ENCODE results near the gene PPP1R7.

The PPP1R7 gene

DNA sequence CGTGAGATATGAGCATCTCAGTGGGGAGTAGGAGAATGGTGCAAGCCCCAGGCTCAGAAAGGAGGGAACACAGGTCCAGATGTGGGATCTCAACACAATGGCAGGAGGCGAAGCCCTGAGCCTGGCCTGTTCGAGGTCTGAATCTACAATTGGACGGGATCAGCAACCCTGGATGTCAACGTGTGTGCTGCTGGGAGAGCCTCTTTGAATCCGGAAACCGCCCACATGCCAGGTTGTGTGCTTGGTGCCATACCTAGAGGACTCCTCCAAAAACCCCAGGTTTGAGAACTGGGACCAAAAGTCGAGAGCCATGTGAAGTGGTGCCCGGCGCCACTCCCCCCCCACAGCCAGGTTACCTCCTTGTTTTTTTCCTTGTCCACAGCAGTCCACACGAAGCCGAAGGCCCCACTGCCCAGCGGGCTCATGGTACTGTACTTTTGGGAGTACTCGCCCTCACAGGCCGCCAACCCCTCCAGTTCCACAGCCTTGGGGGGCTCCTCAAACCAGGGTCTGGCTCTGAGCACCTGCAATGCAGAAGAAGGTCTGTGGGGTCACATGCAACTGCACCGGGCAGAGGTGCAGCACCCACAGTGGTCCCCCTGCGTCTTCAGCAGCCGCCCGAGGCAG lies 27.8 kb upstream of the PPP1R7 start:
- DNase-seq: no peak

DNA sequence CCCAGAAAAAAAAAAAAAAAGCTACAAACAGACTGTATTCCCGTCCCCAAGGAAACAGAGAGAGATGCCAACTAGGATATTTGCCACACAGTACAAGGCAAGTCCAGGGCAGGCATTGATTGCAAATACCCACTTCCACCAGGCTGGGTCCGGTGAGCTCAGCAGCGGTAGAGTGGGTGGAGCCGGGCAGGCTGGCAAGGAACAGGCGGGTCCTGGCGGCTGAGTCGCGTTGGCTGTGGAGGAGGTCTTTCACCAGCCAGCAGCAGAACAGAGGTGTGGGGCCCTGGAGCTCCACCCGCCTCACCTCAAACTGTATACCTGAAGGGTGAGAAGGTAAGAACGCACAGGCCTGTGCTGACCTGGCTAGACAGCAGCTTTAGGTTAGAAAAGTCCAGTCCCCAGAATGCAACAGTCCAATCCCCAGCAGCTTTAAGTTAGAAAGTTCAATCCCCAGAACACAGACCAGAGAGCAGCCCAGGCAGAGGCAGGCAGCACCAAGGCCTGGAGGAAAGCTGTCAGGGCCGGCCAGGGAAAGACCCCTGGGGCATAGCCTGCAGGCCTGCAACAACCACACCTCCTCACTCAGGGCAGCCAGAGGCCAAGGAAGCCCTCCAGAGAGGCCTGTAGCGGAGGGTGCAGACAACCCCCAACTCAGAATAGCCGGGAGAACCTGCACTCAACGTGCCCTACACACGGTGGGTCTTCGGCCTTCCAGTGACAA lies 26.3 kb upstream of the PPP1R7 start:
- no peak for DNase-seq

DNA sequence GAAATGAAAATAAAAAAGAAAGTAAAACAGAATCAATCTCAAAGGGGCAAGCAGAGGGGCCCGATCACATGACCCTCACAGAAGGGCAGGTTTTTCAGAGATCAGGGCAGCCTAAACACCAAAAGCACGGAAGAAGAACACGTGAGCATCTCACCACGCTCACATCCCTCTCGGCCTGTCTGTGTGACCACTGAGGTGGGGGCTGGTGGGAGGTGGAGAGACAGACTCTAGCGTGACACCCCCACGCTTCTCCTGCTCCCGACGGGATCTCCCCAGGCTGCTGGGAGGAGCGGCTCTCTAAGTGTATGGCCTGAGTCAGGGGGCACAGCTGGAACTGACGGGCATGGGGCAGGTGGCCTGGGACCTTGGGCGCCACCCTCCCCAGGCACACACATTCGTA lies 24.6 kb upstream of the PPP1R7 start:
- DNase-seq: no peak

DNA sequence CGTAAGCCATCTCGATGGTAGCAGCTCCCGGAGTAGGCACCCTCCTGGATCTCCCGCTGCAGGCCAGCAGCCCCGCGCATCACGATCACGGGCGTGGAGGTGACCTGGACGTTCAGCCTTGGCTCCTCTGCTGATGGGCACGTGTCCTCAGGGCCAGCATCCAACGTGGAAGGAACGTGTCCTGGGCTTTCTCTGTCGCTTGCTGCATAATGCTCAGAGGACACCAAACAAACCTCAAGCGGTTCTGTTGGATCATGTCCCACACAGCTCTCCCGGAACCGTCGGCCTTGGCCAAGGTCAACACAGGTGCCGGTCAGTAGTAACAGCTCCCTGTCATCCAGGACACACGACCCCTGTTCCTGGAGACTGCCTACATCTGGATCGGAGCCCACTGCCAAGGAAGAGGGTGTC lies 24.1 kb upstream of the PPP1R7 start:
- DNase-seq: no peak

DNA sequence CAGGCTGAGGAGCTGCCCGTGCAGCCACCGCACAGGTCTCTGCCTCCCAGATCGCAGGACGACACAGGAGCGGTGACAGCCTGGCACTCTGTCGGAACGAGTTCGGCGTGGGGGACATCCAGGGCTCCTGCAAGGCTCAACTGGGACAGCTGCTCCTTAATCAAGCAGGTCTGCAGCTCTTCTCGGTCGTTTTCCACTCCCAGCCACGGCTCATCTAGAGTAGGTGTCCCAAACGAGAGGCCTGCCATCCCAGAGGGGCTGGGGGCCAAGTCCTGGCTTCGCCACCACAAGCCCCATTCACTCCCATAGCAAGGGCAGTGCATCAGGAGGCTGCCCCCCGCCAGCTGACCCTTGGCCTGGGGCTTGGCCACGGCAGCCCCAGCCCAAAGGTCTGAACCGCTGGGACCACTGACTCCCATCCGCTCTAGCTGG lies 23.5 kb upstream of the PPP1R7 start:
- no peak for DNase-seq

DNA sequence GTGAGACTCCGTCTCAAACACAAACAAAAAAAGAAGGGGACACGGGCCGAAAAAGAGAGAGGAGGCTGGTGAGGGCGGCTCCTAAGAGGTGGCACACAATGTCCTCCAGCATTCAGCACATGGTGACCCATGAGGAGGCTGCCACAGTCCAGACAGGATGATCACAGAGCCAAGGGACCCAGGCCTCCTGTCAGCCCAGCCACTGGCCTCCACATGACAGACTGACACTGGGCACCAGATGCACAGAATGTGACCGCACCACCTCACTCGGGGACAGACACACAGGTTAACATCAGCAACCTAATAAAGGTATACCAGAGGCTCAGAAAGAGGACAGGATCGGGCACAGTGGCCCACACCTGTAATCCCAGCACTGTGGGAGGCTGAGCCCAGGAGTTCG lies 22.0 kb upstream of the PPP1R7 start:
- no peak for DNase-seq

DNA sequence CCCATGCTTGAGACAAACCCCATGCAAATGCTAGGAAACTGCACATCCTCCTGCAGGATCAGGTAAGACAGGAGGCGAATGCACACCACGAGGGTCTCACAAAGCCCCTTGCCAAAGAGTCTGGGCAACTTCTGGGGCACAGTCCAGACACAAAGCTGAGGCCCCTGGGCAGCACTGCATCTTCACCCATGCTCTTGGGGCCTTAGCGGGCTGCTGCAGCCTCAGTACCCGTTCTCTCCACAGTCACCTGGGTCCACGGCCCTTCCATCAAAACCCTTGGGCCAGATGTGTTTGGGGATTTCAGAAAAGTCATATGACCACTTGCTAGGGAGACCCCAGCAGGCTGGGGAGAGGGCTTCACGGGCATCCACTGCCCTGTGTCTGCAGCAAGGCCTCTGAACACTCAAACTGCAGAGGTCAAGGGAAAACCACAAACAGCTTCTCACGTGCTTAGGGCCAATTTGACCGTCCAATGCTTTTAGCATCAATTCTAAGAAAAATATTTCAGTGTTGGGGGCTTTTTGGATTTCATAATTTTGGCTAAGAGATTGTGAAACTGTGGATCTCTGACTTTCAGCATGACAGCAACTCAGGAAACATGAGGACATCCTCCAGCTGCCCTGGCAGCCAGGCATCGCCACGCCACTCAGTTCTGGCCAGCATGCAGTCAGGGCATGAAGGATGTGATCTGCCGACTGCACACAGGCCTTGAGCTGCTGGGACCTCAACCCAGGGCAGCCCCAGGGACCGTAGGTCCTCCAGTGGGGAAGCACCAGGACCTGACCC lies 21.0 kb upstream of the PPP1R7 start:
- DNase-seq: no peak

DNA sequence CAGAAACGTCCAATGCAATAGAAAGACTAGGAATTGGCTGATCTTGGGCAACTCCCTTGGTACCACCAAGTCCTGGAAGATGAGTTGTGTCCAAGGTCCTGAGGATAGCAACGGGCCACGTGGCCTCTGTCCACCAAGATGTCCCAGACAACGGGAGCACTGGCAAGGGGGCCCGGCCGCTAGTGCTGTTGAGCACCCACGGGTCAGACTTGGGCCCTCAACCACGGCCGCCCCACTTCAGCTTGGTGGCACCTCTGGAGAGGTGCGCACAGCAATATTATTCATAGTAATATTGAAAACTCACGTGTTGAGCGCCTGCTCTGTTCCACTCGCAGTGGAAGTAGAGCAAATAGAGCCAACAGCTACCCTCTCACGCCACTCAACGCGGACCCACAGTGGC lies 20.0 kb upstream of the PPP1R7 start:
- DNase-seq: no peak

DNA sequence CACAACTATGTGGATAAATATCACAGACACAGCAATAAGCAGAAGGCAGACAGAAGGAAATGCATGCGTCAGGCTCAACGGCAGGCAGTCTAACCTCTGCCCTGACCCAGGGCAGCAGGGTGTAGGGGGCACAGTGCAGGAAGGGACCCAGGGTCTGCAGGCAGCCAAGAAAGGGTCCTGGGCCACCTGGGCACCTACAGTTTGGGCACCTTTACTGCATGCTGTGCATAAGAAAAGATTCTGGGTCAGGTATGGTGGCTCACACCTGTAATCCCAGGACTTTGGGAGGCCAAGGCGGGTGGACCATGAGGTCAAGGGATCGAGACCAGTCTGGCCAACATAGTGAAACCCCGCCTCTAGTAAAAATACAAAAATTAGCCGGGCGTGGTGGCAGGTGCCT lies 18.7 kb upstream of the PPP1R7 start:
- no peak for DNase-seq

DNA sequence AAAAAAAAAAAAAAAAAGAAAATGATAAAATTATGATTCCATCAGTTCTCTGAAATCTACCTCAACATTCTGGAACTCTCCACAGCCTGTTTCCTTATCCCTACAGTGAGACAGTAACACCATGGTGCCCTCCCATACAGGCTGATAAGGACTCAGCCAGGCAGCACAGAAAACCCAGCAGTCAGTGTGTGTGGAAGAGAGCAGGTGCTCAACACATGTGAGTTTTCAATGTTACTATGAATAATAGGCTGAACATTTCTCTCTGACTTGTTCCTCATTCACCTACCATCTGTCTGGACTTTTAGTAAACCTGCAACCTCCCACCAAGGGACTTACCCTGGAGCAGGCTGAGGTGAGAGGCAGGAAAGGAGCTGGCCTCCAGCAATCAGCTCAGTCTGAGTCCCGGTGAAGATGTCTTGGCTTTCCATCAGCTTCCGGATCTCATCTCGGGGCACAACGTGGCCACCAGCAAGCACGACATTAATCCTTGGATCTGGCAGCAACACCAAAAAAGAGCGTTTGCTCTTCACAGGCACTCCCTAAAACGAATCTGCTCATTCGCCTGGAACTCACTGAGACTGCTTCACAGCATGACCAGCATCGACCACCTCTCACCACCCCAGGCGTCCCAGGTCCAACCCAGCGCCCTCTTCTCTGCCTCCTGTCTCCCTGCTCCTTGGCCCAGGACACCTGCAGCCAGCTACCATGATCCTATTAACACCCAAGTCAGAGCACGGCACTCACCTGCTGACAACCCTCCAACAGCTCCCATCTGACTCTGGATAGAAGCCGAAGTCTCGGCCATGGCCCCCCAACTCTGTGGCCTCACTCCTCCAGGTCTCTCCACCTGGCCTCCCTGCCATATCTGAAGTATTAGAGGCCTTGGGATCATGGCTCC lies 17.5 kb upstream of the PPP1R7 start:
- no peak for DNase-seq

DNA sequence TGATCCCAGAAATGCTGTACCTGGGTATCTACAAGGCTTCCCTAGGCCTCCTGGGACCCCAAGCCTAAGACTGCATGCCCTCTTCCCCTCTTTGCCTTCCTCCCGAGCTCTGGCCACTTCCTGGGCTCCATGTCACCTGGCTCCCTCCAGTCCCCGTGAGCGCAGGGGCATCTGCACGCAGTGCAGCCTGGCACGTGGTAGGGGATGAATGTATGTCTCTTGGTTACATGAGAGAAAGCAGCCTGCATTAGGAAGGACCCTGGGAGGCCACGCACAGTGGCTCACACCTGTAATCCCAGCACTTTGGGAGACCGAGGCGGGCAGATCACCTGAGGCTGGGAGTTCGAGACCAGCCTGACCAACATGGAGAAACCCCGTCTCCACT lies 16.8 kb upstream of the PPP1R7 start:
- no peak for DNase-seq

DNA sequence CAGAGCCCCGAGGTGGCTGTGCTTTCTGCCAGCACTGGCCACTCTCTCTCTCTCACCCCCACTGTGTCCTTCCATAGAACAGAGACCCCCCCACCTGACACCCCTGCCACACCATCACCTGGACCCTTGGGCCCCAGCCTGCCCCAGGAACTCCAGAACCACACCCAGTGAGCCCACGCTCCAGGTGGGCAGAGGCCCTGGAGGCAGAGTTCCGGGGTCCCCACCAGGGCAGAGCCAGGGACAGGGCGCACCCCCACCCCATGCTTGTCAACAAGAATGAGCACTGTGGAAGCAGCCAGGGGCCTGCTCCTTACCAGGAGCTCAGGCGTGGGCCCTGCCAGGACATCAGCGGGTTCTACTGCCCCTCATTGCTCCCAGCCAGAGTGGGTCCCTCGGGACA lies 15.6 kb upstream of the PPP1R7 start:
- no peak for DNase-seq

DNA sequence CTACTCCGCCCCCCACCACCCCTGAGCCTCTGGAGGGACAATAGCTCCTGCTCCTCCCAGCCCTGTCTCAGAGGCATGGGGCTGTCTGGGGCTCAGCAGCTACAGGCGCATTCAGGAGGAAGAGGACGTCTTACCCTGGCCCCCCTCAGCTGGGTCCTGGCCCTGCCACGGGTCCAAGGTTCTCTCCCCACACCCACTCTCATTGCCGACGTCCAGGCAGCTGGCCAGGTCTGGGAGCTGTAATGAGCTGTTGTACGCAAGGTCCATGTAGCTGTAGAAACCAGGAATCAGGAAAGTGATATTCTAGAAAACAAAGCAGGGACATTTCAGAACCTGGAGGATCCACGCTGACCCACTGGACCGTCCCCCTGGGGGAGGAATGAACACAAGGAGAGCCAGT lies 14.5 kb upstream of the PPP1R7 start:
- no peak for DNase-seq

DNA sequence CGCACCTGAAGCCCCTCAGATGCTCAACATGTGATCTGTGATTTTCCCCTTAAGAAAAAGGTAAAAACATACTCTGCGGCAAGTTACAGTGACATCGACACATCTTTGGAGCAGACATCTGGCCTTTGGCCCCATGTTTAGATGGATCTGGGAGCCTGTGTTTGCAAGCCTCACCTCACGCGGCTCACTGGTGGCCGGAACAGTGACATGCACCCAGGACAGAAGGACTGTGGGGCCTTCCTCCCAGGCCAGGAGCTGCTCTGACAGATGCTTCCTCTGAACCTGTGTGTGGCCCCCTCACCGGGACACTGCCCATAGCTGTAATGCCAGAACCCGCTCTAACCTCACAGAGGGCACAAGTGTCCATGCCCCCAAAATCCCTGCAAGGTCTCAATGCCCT lies 14.1 kb upstream of the PPP1R7 start:
- no peak for DNase-seq

DNA sequence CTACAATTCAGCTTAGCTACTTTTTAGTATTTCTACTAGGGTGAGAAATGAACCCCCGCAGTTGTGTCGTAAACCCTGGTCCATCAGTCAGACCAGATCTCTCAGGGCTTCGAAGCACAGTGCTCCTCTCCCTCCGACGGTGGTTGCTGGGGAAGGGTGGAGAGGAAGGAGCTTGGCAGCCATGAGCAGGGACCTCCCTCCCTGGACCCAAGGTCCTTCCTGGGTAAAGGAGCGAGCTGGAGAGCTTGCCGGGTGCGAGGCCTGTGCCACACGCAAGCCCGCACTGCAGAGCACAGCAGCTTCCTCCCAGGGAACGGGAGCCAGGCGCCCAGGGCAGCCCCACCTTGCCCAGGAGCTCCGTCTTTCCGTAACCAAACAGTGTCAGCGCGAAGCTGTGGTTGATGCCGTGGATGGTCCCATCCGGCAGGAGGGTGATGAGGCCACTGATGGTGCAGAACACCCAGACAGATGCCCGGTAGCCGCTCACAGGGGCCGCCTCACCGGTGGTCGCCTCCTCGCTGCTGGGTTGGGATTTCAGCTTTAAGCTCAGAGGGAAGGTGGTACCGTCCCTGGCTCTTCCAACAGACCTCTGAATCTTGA lies 13.5 kb upstream of the PPP1R7 start:
- no peak for DNase-seq

DNA sequence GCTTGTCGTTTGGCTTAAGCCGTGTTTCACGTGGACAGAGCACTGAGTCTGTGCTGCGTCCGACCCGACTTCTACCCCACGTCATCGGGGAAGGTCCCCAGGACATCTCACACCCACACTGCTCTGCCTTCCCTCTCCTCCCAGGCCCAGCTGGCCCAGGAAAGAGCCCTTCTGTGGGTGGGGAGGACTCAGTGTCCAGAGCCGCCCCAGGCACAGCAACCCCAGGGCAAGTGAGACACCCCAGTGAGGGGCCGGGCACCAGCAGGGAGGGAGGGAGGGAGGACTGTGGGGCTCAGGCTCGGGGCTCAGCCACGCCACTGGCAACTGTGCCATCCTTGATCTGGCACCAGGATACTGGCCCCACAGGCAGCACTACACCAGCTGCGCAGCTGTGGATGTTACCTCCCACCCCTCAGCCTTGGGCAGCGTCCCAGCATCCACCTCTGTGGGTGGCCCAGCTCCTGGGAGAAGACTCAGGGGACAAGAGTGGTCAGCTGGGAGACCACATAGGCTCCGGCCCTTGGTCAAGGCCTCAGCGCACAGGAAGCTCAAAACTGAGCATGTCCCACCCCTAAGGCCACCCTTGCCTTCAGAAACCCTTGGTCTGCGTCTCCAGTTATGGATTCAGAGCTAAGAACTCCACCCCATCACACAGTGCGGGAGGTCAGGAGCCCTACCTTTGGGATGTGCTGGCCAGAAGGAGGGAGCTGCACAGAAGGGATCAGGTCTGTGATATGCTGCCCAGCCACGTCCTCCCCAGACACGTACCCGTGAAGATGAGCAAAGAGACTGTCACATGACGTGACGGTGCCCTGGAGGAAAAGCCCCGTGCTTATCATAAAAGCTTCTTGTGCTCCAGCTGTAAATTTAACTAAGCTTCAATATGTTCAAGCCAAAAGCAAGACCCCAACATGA lies 12.7 kb upstream of the PPP1R7 start:
- DNase-seq: no peak

DNA sequence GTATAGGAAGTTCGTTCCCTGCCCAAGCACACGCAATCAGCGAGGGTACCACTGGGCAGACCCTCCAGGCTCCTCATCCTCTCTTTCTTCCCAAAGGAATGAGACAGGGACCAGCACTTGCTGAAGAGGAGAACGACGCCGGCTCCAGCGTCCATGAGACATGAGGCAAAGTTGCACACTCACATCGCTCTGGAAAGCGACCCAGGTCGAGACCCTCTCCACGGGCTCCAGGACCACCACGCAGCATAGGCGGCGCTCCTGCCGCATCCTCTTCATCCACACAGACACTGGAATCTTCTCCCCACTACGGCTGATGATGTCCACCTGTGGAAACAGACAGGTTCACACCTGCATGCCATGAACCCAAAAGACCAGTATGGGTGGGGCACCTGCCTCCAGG lies 11.8 kb upstream of the PPP1R7 start:
- DNase-seq: no peak

DNA sequence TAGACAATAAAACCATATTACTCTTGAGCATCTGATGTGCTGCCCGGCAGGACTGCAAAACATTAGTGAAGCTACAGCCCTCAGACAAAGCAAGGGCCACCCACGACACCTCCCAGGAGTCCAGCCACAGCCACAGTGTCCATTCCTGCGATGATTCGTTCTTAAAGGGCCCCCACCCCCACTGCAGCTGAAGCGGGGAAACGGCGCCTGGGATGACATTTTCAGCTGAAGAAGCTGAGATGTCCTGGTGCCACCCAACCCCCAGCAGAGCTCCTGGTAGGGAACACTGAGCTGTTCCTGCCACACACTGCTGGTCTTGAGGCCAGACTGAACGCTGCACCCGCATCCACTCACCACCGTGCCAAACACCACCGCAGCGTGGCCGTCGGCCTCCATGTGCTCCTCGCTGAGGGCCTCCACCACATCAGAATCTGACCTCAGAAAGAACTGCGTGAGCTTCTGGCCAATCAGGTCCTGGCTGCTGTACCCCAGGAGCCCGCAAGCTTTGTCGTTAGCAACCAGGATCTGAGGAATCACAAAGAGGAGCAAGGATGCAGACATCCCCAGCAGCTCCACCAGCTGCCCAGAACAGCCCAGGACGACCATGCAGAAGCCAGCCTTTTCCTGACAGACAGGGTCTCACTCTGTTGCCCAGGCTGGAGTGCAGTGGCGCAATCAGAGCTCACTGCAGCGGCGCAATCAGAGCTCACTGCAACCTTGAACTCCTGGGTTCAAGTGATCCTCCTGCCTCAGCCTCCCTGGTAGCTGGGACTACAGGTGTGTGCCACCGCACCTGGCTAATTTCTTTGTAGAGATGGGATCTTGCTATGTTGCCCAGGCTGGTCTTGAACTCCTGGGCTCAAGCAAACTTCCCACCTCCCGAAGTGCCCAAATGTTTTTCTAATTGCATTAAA lies 10.5 kb upstream of the PPP1R7 start:
- DNase-seq: no peak

DNA sequence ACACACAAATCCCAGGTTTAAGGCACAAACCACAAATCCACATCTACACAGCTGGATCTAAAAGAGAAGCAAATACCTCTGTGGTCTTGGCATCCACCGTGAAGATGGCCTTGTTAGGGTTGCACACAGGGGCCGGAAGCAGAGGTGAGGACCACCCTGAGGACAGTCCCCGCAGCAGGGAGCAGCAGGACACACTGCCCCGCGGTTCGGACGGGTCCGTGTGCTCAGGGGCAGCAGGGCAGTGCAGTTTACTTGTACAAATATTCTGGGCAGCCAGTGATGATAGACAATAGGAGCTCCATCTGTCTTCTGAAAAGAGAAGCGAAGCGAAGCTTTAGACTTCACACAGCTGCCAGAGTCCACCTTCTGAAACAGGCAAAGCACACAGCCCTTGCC lies 9.8 kb upstream of the PPP1R7 start:
- DNase-seq: no peak

DNA sequence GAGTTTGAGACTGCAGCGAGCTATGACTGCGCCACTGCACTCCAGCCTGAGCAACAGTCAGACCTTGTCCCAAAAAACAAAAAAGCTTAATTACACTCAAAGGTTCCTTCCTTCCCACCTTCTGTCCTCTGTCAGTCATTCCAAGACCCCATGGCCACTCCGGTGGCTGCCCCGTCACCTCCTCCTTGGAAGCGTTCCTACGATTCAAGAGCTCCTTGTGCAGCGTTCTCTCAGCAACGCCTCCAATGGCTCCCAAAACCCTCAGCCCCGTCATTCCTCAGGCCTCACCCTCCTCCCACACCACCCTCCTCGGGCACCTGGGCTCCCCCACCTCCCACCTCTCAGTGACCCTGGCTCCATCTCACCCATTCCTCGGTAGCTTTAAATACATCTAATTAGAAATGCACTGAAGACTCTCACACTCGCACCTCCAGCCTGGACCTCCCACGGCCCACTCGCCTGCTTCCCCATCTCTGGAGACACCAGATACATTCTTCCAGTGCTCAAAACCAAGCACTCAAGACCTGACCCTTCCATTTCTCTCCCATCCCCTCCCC lies 9.0 kb upstream of the PPP1R7 start:
- no peak for DNase-seq

Data from SW 1271 (cell line).